ENCODE data around the gene USP48. TPM values are rescaled to one million over a fixed set of nuclear protein-coding genes. Genes with fewer than 3 reads are reported as not detected.

The USP48 gene
- total RNA-seq, 2 experiments from 2014 or later: 73.3 to 76.0 TPM

DNA sequence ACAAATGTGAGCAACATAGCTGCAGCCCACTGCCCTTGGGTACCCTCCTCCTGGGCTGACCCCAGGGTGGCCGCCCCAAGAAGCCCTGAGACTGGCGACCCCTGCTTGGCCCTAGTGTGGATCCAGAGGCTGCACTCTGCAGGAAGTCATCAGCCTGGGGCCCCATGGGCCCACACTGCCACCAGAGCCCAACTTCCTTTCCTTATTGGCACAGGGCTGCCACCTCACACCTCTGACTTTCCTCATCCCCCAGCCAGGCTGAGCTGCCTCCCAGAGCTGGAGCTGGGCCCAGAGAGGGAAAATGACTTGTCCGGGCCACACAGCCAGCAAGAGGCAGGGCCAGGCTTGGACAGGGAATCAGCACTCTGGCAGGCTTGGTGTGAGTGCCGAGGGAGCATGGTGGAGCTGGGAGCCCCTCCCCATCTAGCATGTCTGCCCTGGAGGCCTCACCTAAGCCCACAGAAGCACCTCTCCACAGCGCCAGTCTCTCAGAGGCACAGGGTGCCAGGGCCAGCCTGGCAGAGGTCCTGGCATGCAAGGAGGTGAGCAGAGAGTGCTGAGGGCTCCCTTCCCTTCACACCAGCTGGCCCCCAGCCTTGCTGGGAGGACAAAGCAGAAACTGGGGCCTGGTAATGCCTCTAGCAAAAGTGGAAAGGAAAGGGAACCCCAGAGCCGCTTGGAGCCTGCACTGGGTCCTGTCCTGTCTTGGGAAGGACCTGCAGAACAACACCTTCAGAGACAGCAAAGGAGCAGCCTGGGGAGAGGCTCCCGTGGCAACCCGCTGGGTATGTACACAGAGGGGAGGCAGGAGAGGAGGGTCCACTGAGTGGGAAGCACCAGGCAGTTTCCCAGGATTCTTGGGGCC lies 117.0 kb downstream of the USP48 start:
- Histone ChIP-seq H3K36me3 (ENCODE audit: insufficient read depth, low read length) (no peaks in the 10 kb centered on the region), H3K27me3 (ENCODE audit: control insufficient read depth in 1 of 2, insufficient read depth in 2 of 2, low read length in 2 of 2) (peaks cover 46 to 59% of the 10 kb centered on the region in 2 experiments), H3K4me1 (ENCODE audit: insufficient read depth, low read length) (peaks cover 25% of the 10 kb centered on the region), H3K4me3 (ENCODE audit: low read length) (no peak overlapping the region), H3K9me3 (ENCODE audit: control insufficient read depth in 1 of 2, insufficient read depth in 1 of 2, low read length in 2 of 2) (peaks cover 0 to 27% of the 10 kb centered on the region in 2 experiments), H3K27ac (ENCODE audit: low read depth in 1 of 2, low read length in 2 of 2) (no peak overlapping the region)
- ChIA-PET POLR2A (no interaction called here), CTCF (interaction anchor here (0.7 kb wide), 1 partner anchor 348 kb away, joined by 3 read pairs; no protein-coding TSS in a partner anchor)
- DNase-seq (no peak), ATAC-seq (ENCODE audit: poor library complexity) (no peak)
- Mint-ChIP-seq H3K36me3 (ENCODE audit: low read depth) (no peaks in the 10 kb centered on the region), H3K4me1 (ENCODE audit: low read depth) (no peaks in the 10 kb centered on the region), H3K4me3 (no peak overlapping the region), H3K9me3 (no peaks in the 10 kb centered on the region), H3K27me3 (peaks cover 65% of the 10 kb centered on the region), H3K27ac (no peak overlapping the region)
- TF ChIP-seq, protein P1, sequence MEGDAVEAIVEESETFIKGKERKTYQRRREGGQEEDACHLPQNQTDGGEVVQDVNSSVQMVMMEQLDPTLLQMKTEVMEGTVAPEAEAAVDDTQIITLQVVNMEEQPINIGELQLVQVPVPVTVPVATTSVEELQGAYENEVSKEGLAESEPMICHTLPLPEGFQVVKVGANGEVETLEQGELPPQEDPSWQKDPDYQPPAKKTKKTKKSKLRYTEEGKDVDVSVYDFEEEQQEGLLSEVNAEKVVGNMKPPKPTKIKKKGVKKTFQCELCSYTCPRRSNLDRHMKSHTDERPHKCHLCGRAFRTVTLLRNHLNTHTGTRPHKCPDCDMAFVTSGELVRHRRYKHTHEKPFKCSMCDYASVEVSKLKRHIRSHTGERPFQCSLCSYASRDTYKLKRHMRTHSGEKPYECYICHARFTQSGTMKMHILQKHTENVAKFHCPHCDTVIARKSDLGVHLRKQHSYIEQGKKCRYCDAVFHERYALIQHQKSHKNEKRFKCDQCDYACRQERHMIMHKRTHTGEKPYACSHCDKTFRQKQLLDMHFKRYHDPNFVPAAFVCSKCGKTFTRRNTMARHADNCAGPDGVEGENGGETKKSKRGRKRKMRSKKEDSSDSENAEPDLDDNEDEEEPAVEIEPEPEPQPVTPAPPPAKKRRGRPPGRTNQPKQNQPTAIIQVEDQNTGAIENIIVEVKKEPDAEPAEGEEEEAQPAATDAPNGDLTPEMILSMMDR (IDR thresholded peaks at IDR 0.05): no peak
- intact Hi-C loops (cut with DNase I, micrococcal nuclease): no loop called here

- CTCF ChIA-PET: no interaction called here
- Mint-ChIP-seq H3K27me3 (peaks cover 69% of the 10 kb centered on the region), H3K4me3 (no peak overlapping the region), H3K9me3 (no peaks in the 10 kb centered on the region), H3K36me3 (ENCODE audit: low read depth) (no peaks in the 10 kb centered on the region), H3K4me1 (ENCODE audit: low read depth) (no peaks in the 10 kb centered on the region), H3K27ac (no peak overlapping the region)
- Histone ChIP-seq H3K4me3 (ENCODE audit: low read length) (no peak overlapping the region), H3K27ac (ENCODE audit: low read depth in 1 of 2, low read length in 2 of 2) (no peak overlapping the region), H3K4me1 (ENCODE audit: insufficient read depth, low read length) (peaks cover 23% of the 10 kb centered on the region), H3K36me3 (ENCODE audit: insufficient read depth, low read length) (no peaks in the 10 kb centered on the region), H3K27me3 (ENCODE audit: control insufficient read depth in 1 of 2, insufficient read depth in 2 of 2, low read length in 2 of 2) (peaks cover 47 to 59% of the 10 kb centered on the region in 2 experiments), H3K9me3 (ENCODE audit: control insufficient read depth in 1 of 2, insufficient read depth in 1 of 2, low read length in 2 of 2) (peaks cover 0 to 27% of the 10 kb centered on the region in 2 experiments)
- DNase-seq: peak in 1 of 14 experiments; percentile 1
- intact Hi-C loops (cut with DNase I, micrococcal nuclease): no loop called here
- POLR2A ChIA-PET: no interaction called here
- TF ChIP-seq, protein P1 (IDR thresholded peaks at IDR 0.05): no peak
- ATAC-seq (ENCODE audit: poor library complexity): no peak
Measured at GRCh38 chr1:21664806-21665588, 118.0 kb downstream of the USP48 start.

GRCh38 chr1:21663951-21664805 lies 118.8 kb downstream of the USP48 start:
- no peaks in the 10 kb centered on the region for H3K36me3 ChIP-seq (ENCODE audit: insufficient read depth, low read length)
- ATAC-seq (ENCODE audit: poor library complexity): no peak
- H3K4me3 ChIP-seq (ENCODE audit: low read length): no peak overlapping the region
- peaks cover 0 to 27% of the 10 kb centered on the region in 2 experiments for H3K9me3 ChIP-seq (ENCODE audit: control insufficient read depth in 1 of 2, insufficient read depth in 1 of 2, low read length in 2 of 2)
- H3K36me3 Mint-ChIP-seq (ENCODE audit: low read depth): no peaks in the 10 kb centered on the region
- no peak overlapping the region for H3K27ac ChIP-seq (ENCODE audit: low read depth in 1 of 2, low read length in 2 of 2)
- H3K27me3 ChIP-seq (ENCODE audit: control insufficient read depth in 1 of 2, insufficient read depth in 2 of 2, low read length in 2 of 2): peaks cover 45 to 59% of the 10 kb centered on the region in 2 experiments
- peaks cover 6% of the 10 kb centered on the region for H3K4me1 Mint-ChIP-seq (ENCODE audit: low read depth)
- intact Hi-C loops (cut with DNase I, micrococcal nuclease): no loop called here
- H3K27me3 Mint-ChIP-seq: peaks cover 72% of the 10 kb centered on the region
- ChIA-PET CTCF (no interaction called here), POLR2A (no interaction called here)
- TF ChIP-seq, protein P1 (IDR thresholded peaks at IDR 0.05): no peak
- no peaks in the 10 kb centered on the region for H3K9me3 Mint-ChIP-seq
- H3K27ac Mint-ChIP-seq: no peak overlapping the region
- peaks cover 24% of the 10 kb centered on the region for H3K4me1 ChIP-seq (ENCODE audit: insufficient read depth, low read length)
- H3K4me3 Mint-ChIP-seq: no peak overlapping the region
- DNase-seq: peak in 2 of 14 experiments; percentile 8 to 17

All from CD4-positive, alpha-beta T cell (primary cell).